Renal cortex interstitium (tissue), 15 donors: ENCODE data around the gene ZNF438. TPM values are rescaled to one million over a fixed set of nuclear protein-coding genes. Genes with fewer than 3 reads are reported as not detected.
A peak's percentile ranks its signal among the peaks of the same experiment; 100 is the strongest.

ENCODE experiments used
- DNase-seq, 11 donors: peaks; one replicate each; pipeline ENCODE4 v3.0.0-alpha.2; 2013; ENCODE audit warnings: low read depth in 9 of 11, low spot score in 4 of 11; ENCODE audit errors: extremely low read depth in 1 of 11
- long read RNA-seq, 16 experiments: transcript quantifications; one replicate each; lab custom pipeline, GENCODE V29; 2026
- polyA plus RNA-seq, 3 donors: library from polyadenylated mRNA; unstranded; fragments of 120-200 nt; gene quantifications; one replicate each; pipeline ENCODE4 v1.2.1, GENCODE V29; 2013; ENCODE audit not compliant: insufficient read length in 3 of 3

Gene ZNF438, protein sequence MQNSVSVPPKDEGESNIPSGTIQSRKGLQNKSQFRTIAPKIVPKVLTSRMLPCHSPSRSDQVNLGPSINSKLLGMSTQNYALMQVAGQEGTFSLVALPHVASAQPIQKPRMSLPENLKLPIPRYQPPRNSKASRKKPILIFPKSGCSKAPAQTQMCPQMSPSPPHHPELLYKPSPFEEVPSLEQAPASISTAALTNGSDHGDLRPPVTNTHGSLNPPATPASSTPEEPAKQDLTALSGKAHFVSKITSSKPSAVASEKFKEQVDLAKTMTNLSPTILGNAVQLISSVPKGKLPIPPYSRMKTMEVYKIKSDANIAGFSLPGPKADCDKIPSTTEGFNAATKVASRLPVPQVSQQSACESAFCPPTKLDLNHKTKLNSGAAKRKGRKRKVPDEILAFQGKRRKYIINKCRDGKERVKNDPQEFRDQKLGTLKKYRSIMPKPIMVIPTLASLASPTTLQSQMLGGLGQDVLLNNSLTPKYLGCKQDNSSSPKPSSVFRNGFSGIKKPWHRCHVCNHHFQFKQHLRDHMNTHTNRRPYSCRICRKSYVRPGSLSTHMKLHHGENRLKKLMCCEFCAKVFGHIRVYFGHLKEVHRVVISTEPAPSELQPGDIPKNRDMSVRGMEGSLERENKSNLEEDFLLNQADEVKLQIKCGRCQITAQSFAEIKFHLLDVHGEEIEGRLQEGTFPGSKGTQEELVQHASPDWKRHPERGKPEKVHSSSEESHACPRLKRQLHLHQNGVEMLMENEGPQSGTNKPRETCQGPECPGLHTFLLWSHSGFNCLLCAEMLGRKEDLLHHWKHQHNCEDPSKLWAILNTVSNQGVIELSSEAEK
- polyA plus RNA-seq = 1 to 10 TPM; 6.7 to 8.8 (median 6.9) TPM
- long read RNA-seq, donor 1, partial matches to known transcripts = 0 of 1 reads
- long read RNA-seq, donor 1, other reads (novel, unspliced or antisense) = 0 of 1 reads
- long read RNA-seq, donor 2 = 0 reads
- long read RNA-seq, donor 3, partial matches to known transcripts = 0 of 2 reads
- long read RNA-seq, donor 3, other reads (novel, unspliced or antisense) = 0 of 2 reads
- long read RNA-seq, donor 4, partial matches to known transcripts = 7 of 8 reads
- long read RNA-seq, donor 4, other reads (novel, unspliced or antisense) = 0 of 8 reads
- long read RNA-seq, donor 5 = 0 reads
- long read RNA-seq, donor 6 = 0 reads
- long read RNA-seq, donor 7 = 0 reads
- long read RNA-seq, donor 8 = 0 reads
- long read RNA-seq, donor 9 = 0 reads
- long read RNA-seq, donor 10 = 0 reads
- long read RNA-seq, donor 11, partial matches to known transcripts = 0 of 1 reads
- long read RNA-seq, donor 11, other reads (novel, unspliced or antisense) = 0 of 1 reads
- long read RNA-seq, donor 12, partial matches to known transcripts = 0 of 1 reads
- long read RNA-seq, donor 12, other reads (novel, unspliced or antisense) = 0 of 1 reads
- long read RNA-seq, donor 13 = 0 reads
- long read RNA-seq, donor 14 = 0 reads
- long read RNA-seq, donor 15 = 0 reads
- long read RNA-seq, donor 16 = 0 reads

DNA sequence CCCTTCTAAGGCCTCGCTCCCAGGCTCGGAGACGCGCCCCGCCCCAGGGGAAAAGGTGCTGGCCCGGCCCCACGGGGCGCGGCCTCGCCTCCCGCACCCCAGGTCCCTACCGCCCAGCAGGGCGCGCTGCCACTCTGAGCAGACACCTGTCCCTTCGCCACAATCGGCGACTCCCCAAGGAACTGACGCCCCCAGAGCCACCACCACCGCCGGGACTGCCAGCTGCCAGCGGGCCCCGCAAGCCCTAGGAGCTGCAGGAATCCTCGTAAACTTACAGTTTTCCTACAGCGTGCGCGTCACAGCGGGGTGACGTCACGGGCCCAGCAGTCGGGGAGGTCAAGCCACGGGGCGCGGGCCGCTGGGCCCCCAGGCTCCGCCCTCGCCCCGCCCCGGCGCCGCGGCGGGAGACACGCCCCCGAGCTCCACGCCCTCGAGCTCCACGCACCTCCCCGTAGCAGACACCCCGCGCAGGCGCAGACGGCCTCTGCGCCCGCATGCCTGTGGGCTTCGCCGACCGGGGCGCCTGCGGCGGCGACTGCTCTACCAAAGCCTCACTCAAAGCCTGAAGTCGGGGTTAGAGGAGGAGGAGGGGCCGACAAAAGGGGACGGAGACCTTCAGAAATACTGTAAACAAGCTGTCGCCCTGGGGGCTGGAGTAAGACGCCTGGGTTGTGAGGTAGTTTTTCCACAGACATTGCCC, at the start of gene ZNF438:
ZNF438 (minus strand) TSS at position 308 of the 700 bp plus-strand sequence. CDS start 154,831 bp downstream, outside the sequence.
- peak; percentile 82 to 93 (median 89) for DNase-seq

DNA sequence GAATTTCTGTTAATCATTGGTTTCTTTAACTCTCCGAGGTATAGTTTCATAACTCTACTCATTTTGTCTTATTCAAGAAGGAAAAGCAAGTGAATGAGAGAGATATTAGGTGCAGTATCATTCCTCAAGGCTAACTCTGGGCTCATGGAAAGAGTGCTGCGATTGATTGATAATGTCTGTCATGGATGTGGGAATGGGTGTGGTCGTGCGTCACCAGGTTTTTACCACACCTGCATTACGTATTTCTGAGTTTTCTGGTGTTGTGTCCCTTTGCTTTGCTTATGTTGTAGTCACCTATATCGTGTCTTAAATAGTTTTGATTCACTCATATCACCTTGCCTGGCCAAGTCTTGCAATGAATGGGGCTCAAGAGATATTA, 44.9 kb upstream of the ZNF438 start:
- no peak for DNase-seq

DNA sequence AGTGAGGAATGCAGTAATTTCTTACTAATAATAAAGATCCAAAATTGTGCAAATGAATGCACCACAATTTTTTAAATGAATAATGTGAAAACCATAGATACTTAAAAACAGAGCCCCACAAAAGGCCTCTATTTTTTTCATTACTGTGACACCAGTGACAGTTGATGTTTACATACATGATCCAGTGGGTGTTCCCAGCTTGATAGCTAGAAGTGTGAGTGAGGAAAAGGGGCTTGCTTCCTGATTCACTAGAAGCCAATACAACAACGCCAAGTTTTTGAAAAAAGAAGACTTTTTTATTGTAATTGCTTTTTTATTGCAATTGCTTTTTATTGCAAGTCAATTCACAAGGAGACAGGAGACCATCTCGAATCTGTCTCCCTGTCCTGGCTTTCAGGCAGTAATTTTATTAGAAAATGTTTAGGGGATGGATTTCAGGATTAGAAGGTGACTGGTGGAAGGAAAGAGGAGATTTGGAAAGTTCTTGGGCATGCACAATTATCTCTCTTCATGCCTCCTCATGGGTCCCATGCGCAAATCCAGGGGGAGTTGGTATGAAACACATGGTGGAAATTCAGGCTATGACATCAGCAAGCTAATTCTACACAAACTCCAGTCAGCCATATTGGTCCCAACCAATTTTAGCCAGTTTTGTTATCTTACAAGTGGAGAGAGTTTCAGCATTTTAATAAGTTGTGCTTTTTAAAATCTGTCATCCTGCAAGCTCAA, 44.4 kb upstream of the ZNF438 start:
- no peak for DNase-seq

DNA sequence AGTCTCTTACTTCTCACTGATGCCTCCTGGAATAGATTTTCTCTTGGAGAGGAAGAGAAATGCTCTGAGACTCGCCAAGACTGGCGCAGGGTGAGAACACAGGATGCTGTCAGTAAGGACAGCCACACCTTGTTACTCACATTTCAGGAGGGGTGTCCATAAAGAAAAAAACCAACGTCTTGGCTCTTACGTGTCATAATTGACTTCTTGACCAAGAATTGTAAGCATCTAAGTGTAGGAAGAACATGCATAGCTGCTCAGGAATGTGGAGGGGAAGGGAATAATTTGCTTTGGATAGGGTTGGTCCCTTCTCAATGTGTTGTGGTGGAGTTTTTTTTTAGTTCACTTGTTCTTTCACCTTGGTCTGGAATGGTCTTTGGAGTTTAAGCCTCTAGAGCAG, 43.8 kb upstream of the ZNF438 start:
- no peak for DNase-seq

DNA sequence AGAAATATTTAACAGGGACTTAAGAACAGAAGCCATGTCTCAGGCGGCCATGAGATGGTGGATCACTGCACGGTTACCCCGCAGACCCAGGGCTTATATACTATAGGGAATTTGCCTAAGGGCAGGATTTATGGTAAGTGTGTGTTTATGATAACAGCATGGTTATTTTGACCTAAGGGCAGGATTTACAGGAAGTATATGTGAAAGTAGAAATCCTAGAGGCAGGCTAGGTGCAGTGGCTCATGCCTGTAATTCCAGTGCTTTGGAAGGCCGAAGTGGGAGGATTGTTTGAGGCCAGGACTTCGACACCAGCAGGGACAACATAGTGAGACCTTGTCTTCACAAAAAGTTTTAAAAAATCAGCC, 43.0 kb upstream of the ZNF438 start:
- no peak for DNase-seq

DNA sequence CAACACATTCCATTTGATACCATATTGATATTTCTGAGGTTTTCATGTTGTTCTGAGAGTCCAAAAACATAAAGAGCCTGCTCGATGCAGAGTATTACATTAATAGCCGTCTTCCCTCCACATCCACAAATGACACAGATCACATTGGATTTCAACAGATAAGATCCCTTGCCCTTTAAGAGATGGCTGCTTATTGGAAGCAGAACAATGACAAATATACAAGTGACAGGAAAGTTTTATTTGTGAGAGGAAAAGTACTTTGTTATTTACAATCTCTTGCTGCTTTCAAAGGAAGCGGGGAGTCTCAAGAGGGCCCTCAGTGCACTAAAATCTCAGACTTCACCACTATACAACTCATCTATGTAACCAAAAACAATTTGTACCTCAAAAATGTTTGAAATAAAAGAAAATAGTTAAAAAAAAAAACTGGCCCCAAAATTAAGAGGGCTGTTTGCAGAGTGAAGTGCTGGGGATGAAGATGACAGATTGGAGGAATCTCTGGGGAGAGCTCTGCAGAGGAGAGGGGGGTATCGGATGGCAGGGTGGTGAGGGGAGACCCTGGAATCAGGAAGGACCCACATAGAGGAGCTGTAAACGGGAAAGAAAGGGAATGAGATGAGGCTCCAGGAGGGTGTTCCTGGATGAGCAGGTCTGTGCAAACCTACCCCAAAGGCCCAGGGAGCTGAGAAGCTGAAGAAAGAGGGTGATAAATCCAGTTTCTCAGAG, 42.5 kb upstream of the ZNF438 start:
- no peak for DNase-seq

DNA sequence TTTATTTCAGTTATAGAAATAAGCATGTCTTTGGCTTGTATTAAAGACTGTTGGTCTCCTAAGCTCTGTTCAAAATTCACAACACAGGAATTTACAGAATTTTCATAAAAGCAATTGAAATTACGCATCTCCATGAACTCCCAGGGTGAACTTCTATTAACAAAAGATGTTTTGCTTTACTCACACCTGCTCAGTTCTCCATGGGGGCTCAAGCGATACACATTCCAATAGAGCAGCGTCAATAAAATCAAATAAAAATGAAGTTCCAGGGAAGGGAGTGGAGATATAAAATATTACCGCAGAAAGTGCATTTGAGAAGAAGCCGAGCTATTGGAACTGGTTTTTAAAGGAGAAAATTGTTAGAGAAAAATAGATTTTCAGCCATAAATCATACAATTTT, 41.5 kb upstream of the ZNF438 start:
- DNase-seq = no peak

DNA sequence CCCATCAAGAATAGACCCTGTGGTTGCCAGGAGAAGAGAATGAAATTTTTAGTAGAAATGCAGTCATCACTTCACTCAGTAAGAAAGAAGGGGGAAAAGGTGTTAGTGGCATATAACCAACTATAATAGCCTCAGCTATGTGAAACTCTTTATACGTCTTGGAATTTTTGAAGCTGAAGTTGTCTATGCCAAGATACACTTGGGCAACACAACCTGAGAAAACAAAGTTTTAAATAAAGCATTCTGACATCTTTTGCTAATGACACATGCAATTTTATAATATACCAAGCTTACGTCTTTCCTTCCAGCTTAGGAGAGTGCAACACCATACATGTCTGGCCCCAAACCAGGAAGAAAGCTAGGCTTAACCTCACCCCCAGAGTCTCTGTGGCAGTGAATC, 40.8 kb upstream of the ZNF438 start:
- no peak for DNase-seq

DNA sequence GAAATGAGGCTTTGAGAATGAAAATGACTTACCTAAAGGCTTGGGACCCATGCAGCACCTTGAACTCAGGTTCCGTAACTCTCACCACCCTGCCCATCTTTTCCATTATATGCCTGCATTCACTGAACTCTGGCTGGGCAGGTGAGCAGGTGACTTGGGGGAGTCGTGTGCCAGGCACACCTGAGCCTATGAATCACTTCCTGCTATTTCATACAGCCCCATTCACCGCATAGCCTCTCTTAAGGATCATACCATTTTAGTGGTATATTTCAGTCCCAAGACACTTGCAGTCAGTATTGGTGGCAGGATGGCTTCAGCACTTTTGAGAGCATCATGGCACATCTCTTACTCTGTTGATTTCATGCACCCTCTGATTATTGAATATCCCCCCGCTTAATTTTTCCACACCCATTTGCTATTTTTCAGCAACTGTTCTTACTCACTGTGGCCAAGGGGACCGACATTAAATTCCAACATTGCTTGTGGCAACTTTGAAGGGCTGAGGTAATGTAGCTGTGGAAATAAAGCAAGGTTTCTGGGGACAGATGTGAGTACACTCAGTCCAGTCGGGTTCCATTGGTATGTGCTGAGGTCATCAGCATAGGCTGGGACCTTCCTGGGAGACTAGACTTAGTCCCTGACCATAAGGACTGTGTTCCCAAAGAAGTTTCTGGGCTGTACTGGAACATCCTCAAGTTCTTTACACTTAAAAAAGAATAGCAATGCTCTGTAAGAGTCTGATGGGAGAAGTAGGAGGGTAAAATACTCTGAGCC, 39.8 kb upstream of the ZNF438 start:
- no peak for DNase-seq

DNA sequence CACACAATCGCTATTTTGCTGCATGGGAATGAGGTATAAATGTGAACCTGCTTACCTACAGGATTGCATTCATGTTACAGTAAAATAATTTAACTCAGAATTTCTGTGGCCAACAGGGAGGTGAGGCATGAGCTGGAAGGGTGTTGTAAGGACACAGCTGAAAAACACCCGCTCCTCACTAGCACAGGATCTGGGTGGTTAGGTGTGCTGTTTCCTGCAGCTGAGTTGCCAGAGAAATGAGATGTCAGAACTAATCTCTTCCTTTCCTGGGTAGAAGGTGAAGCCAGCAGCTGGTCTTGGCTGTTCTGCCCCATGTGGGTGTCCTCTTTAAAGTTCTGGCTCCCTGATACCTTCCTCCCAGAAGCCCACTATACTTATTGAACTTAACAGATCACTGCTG, 39.0 kb upstream of the ZNF438 start:
- no peak for DNase-seq

DNA sequence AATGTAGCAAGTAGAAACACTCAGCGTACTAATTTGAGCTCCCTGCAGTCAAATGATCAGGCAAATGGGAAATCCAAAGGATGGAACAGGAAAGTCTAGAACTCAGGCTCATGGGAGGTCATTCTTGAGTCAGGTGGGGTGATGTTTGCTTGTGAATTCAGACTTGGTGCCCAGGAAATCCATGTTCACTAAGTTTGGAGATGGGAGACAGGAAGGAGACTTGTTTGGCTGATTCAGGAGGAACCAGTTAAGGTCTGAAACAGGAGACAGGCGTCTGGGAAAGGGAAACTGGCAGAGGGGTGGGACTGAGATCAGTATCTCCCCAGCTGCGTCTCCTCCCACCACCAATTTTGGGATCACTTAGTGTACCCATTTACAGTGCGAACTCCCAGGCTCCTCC, 38.4 kb upstream of the ZNF438 start:
- no peak for DNase-seq

DNA sequence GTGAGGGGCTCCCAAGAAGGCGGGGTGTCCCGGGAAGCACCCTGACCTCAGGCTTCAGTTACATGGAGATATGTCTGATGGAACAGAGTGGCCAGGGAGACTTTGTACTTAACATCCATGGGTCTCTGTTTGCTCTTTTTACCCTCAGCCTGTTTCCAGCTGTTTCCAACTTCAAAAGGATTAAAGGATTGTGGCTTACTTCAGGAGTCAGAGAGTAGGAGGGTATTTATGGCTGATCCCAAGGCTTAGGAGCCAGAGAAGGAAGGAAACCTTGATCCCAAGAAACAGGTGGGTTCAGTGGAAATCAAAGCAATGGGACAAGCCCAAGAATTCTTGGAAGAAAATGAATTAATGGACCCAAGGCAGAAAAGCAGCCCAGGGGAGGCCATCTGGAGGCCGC, 37.7 kb upstream of the ZNF438 start:
- DNase-seq = no peak

DNA sequence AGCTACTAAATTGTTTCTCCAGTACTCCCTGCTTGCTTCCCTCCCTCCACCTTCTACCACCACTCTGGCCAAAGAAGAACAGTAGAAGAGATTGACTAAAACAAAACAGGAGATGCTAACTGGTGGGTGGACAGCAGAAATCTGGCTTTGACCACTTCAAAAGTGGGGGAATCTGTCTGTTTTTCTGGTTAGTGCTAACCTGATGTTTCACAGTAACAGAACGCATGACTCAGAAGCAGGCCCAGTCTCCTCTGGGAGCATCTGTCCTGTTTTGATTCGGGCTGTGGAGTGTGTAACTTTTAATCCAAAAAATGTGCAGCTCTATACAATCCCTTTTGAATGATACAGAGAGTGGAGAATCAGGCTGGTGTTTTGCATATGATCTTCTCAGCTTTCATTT, 32.7 kb upstream of the ZNF438 start:
- DNase-seq = no peak

DNA sequence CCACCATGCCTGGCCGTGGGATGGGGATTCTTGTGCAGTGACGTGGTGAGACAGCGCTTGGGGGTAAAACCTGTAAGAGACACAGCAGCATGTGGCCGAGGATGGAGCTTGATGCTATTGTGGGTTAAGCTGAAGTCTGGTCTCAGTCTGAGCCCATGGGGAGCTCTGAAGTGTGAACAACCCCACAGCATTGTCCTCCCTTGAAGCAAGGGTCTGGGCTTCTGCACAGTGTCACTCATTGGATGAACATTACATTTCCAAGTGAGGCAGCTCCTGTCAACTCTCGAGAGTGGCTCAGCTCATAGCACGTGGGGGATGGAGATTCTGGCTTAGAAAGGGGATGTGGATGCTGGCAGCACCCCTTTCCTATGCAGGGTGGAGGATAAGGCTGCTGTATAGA, 32.2 kb upstream of the ZNF438 start:
- DNase-seq = no peak

DNA sequence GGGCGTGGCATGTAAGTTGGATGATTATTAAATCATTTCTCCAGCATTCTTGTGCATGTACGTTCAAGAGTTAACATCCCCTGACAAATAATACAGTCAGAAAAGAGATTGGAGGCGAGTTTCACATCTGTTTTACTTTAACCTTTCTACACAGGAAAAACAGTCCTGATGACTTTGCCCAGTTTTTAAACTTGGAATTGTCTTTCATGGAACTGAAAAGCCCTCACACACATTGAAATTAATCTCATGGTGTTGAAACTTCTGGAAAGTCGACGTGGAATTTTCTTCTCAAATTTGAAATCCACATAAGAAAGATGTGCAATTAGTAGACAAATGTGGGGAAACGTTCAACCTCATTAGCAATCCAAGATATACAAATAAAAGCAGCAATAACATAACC, 31.2 kb upstream of the ZNF438 start:
- DNase-seq = no peak

DNA sequence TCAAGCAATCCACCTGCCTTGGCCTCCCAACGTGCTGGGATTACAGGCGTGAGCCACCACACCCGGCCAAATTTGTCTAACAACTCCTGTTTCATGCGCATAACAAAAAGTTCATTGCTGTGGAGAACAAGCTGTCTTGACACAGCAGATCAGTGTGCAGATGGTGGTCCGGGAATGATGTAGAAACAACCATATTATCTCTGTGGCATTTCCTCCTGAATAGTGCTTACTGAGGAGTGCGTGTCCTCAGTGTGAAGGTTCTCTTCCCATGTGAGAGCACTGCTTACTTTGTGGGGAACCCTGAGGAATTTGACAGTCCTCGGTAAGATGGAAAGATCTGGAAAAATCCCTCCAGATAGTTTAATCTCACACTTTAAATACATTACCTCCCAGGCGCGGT, 30.3 kb upstream of the ZNF438 start:
- no peak for DNase-seq
